DMS153 (cell line): ENCODE data around the gene HOMER2.

Experiments
- DNase-seq: peaks from one replicate; lab custom pipeline; 2025; lab: John Stamatoyannopoulos, UW

HOMER2 gene

DNA sequence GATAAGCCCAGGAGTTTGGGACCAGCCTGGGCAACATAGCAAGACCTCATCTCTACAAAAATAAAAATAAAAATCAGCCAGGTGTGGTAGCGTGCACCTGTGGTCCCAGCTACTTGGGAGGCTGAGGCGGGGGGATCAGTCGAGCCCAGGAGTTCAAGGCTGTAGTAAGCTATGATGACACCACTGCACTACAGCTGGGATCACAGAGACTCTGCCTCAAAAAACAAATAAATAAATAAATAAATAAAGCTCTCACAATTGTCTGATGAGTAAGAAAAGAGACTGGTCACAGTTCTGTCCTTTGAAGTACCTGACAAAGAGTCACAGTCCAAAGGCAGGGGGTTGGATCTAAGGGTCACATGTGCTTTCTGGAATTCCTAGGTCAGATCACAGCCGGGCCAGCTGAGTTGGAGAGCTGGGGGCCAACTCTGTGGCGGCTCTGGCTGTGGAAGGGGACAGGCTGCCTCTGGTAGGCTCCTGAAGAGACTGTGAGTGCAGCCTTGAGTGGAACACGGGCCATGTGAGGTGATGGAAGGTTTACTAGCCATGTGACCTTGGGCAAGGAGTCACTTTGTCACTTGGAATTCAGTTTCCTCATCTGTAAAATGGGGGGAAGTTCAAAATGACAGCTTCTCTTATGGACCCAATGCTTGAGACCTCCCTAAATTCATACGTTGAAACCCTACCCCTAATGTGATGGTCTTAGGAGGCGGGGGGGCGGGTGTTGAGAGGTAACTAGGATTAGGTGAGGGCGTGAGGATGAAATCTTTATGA, 95.9 kb downstream of the HOMER2 start:
- DNase-seq = no peak

- DNase-seq = no peak
Observed at GRCh38 chr15:82855286-82856100, 97.0 kb downstream of the HOMER2 start.

DNA sequence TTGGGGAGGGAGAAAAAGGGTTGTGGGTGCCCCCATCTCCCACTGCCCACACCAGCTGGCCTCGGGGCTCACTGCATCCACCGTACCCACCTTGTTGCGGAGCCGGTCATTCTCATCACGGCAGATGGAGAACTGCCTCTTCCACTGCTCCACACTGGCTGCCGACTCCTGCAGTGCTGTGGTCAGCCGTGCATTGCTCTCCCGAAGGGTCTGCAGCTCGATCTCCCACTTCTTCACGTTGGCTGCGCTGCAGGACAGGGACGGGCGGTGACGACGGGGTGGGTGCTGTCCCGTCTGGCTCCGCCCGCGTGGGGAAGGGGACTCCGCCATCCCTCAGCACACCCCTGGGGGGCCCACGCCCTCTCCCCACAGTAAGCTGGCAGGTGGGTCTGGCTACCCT, 98.0 kb downstream of the HOMER2 start:
- DNase-seq = no peak

DNA sequence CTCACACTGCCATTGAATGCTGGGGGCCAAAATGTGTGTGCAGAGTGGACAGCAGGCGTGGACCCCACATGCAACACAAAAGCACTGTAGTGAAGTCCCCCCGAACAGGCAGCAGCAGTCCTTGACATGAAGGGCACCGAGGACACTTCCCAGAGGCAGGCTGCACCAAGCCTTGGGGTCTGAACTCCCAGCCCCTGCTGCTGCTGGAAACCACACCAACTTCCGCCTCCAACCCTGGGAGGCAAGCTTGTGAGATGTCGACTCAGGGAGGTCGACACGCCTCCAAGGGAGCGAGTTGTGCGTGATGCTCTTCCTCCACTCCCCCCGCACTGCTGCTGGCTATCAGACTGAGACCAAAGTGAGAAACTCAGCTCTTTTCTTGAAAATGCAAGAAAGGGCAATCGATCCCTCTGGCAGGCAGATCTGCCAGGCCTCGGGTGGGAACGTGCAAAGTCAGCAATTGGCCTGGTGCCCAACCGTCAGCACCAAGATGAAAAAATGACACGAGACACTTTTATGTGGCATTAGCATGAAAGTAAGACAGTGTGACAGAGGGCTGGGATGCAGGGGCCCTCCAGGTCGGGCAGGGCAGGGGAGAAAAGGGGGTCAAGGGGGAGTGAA, 99.5 kb downstream of the HOMER2 start:
- DNase-seq = no peak

DNA sequence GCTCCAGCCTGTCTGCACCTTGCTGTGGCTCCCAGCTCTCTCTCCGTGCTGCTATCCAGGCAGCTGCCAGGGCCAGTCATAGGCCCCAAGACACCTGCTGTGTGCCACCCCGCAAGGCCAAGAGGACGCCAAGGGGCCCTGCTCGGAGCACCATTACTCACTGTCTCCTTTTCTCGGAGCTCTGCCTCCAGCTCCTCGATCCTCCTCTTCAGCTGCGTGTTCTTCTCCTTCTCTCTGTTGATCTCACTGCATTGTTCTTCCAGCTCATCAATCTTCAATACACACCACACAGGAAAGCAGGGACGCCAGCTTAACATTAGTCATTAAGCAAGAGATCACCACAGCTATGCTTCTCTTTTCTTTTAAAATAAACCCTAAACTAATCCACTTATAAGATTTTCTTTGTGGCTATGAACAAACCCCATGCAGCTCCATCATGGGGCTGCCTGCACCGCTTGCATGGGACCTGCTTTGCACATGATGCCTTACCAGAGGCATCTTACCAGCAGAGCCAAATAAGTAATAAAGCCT, 100.5 kb downstream of the HOMER2 start:
- DNase-seq = no peak

- DNase-seq = no peak
Observed at GRCh38 chr15:82851306-82851850, 101.1 kb downstream of the HOMER2 start.

DNA sequence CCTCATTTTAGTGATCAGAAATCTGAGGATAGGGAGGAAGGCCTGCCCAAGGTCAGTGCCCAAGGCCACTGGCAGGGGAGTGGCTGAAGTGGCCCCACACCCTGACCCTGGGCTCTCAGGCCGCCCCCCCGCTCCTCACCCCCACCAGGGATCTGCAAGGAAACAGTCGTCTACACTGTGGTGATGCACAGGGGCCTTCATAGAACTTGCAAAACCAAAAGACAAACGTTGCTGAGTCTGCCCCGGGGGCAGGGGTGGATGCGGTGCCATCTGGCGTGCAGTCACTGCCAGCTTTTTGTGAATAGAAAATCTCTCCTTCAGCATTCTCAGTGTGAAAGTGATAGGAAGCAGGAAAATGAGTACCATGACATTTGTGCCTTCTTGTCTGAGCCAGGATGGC, 101.8 kb downstream of the HOMER2 start:
- no peak for DNase-seq

GRCh38 chr15:82849556-82850512, 102.7 kb downstream of the HOMER2 start:
- peak; percentile 59 for DNase-seq

GRCh38 chr15:82848241-82848993, 104.1 kb downstream of the HOMER2 start:
- DNase-seq = no peak

GRCh38 chr15:82847703-82848102, 104.8 kb downstream of the HOMER2 start:
- DNase-seq = no peak

DNA sequence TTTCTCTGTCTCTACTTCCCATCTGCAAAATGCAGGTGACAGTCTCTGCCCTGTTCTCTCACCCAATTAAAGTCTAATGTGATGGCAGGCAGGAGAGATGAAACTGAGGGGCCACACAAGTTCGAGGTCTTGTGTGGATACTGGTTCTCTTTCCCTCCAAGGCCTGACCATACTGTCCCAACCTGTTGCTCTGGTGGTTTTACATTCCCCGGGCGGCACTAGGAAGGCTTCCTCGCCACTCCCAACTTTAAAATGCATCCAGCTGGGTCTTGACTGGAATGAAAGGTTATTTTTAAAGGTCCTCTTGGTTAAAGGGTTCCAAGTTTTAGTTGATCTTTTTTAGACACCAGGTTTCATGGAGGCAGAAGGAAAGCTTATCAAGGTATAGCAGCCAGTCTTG, 105.9 kb downstream of the HOMER2 start:
- DNase-seq = no peak

GRCh38 chr15:82845686-82846085, 106.8 kb downstream of the HOMER2 start:
- DNase-seq = no peak

DNA sequence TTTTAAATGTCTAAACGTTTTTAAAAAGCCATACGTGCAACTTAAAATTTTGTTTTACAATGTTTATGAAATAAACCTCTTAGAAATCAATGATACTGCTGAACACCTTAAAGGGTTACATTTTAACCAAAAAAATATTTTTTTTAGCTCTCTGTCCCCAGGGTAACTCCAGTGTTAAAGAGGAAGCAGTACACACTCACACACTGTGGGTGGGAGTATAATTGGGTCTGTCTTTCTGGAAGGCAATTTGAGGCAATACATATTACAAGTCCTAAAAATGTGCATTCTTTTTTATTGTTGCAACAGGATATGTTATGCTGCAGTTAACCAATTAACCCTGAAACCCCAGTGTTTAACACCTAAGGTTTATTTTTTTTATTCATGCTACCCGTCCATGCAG, 109.0 kb downstream of the HOMER2 start:
- DNase-seq = no peak

- DNase-seq = no peak
Observed at GRCh38 chr15:82840166-82840565, 112.4 kb downstream of the HOMER2 start.

- no peak for DNase-seq
Observed at GRCh38 chr15:82839136-82839535, 113.4 kb downstream of the HOMER2 start.

GRCh38 chr15:82838096-82838735, 114.3 kb downstream of the HOMER2 start:
- no peak for DNase-seq

DNA sequence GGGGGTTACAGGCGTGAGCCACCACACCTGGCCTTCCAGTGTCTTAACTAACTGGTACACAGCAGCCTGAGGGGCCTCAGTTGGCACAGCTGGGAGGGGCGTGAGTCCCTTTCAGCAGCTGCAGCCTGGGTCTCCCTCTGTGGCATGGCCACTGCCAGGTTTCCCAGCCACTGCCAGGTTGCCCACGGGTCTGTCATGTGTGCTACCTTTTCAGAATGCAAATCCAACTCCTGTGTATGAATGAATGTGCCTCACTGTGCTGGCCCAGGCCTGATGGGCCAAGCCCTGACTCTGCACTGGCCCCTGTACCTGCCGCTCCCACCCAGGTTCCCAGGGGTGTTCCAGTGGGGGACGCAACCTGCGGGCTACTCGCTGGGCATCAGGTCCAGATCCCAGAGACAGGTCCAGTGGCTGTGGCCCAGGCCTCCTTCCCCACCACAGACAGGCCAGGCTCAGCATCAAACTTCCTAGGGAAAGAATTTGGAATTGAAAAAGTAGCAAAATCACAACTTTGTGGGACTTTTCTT, 117.1 kb downstream of the HOMER2 start:
- no peak for DNase-seq

DNA sequence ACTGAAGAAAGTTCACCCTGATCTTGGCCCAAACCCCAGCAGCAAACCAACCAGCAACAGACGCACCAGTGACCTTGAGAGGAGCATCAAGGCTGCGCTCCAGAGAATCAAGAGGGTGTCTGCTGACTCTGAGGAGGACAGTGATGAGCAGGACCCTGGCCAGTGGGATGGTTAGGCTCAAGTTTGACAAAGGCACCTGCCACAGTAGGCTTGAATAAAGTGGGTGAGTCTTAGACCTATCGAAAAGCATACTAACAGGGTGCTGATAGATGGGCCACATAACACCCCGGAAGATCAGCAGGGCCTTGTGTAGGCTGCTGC, 119.2 kb downstream of the HOMER2 start:
- DNase-seq = no peak

DNA sequence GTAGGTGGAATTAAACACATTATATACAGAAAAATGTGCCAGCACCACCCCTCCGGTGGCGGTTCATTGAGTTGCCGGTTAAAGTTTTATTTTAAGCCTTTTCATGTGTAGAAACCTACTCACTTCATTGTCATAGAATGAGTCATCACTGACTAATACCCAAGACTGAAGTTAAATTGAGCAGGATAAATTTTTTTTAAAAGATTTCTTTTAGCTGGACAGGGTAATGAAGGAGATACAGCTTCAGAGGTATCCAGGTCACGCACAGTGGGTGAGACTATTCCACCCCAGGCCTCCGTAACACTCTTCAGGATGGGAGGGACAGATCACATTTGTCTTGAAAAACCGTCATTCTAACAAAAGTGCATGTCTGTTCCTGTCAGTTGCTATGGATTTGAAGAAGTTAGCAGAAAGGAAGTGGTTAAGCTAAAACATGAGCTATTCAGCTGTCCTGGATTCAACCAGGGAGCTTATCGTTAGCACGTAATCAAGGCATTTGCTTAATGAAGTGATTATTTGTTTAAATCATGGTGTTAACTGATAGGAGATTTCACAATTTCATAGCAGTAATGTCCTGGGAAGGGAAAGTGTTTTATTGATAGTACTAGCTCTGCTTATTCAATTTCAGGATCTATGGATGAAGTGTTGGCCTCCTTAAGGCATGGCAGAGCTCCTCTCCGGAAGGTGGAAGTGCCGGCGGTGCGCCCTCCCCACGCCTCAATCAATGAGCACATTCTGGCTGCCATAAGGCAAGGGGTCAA, 119.7 kb downstream of the HOMER2 start:
- no peak for DNase-seq
